Measurements from ENCODE around the gene MT1A.

GRCh38 chr16:56613706-56614105, 24.8 kb upstream of the MT1A start:
- TF ChIP-seq CTCF (conservative IDR thresholded peaks at IDR 0.05) (no peak), ZFX (IDR thresholded peaks at IDR 0.05) (no peak)
